ENCODE results near the gene SLC23A3.

GRCh38 chr2:219182331-219183150 is 12.7 kb upstream of the SLC23A3 start:
- TF ChIP-seq, protein P1, sequence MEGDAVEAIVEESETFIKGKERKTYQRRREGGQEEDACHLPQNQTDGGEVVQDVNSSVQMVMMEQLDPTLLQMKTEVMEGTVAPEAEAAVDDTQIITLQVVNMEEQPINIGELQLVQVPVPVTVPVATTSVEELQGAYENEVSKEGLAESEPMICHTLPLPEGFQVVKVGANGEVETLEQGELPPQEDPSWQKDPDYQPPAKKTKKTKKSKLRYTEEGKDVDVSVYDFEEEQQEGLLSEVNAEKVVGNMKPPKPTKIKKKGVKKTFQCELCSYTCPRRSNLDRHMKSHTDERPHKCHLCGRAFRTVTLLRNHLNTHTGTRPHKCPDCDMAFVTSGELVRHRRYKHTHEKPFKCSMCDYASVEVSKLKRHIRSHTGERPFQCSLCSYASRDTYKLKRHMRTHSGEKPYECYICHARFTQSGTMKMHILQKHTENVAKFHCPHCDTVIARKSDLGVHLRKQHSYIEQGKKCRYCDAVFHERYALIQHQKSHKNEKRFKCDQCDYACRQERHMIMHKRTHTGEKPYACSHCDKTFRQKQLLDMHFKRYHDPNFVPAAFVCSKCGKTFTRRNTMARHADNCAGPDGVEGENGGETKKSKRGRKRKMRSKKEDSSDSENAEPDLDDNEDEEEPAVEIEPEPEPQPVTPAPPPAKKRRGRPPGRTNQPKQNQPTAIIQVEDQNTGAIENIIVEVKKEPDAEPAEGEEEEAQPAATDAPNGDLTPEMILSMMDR (IDR thresholded peaks at IDR 0.05), result no peak
- TF ChIP-seq EZH2phosphoT487 (IDR thresholded peaks at IDR 0.05) (no peak), EZH2 (IDR thresholded peaks at IDR 0.05) (no peak)
